ENCODE data around the gene RBKS. TPM values are rescaled to one million over a fixed set of nuclear protein-coding genes. Genes with fewer than 3 reads are reported as not detected.
A peak's percentile ranks its signal among the peaks of the same experiment; 100 is the strongest.

RBKS gene
- total RNA-seq, 4 donors from 2014 or later = 2.1 to 12.3 (median 4.8) TPM

- DNase-seq (ENCODE audit: low spot score) = no peak
- no peak for TF ChIP-seq CTCF (IDR thresholded peaks at IDR 0.05)
- ATAC-seq (ENCODE audit: low FRiP score) = peak; percentile 67
Observed at GRCh38 chr2:27737676-27738348, 152.4 kb downstream of the RBKS start.

- DNase-seq (ENCODE audit: low spot score) (no peak), ATAC-seq (ENCODE audit: low FRiP score) (no peak)
- TF ChIP-seq CTCF (IDR thresholded peaks at IDR 0.05) = no peak
Observed at GRCh38 chr2:27736890-27737204, 153.3 kb downstream of the RBKS start.

GRCh38 chr2:27736031-27736889 is 153.9 kb downstream of the RBKS start:
- ATAC-seq (ENCODE audit: low FRiP score) = no peak
- TF ChIP-seq CTCF (IDR thresholded peaks at IDR 0.05) = no peak
- DNase-seq (ENCODE audit: low spot score) = no peak

GRCh38 chr2:27735263-27735904 is 154.8 kb downstream of the RBKS start:
- peak; percentile 67 for DNase-seq (ENCODE audit: low spot score)
- ATAC-seq (ENCODE audit: low FRiP score) = peak; percentile 90
- no peak for TF ChIP-seq CTCF (IDR thresholded peaks at IDR 0.05)

- no peak for TF ChIP-seq CTCF (IDR thresholded peaks at IDR 0.05)
- no peak for DNase-seq (ENCODE audit: low spot score)
- no peak for ATAC-seq (ENCODE audit: low FRiP score)
Observed at GRCh38 chr2:27734305-27734704, 155.9 kb downstream of the RBKS start.

Other genes with a start within 250 kb of the RBKS start
- gene SUPT7L, start 226.8 kb downstream of the RBKS start, total RNA-seq = 10 to 100 TPM; 24.9 to 32.9 (median 28.0) TPM
- 10 to 100 TPM; 16.1 to 24.1 (median 20.4) TPM for gene SLC4A1AP, start 226.5 kb downstream of the RBKS start, total RNA-seq
- 100 to 1,000 TPM; 109 to 130 (median 116) TPM for gene MRPL33, start 118.7 kb downstream of the RBKS start, total RNA-seq
- gene BABAM2, start 342 bp upstream of the RBKS start, total RNA-seq = 10 to 100 TPM; 29.2 to 41.0 (median 36.5) TPM

Data from omental fat pad (tissue), 4 donors.